Measurements from ENCODE around the gene TMEM242. TPM values are rescaled to one million over a fixed set of nuclear protein-coding genes. Genes with fewer than 3 reads are reported as not detected.

The TMEM242 gene
- total RNA-seq, 2 donors from 2014 or later = 10.8 to 11.7 TPM

DNA sequence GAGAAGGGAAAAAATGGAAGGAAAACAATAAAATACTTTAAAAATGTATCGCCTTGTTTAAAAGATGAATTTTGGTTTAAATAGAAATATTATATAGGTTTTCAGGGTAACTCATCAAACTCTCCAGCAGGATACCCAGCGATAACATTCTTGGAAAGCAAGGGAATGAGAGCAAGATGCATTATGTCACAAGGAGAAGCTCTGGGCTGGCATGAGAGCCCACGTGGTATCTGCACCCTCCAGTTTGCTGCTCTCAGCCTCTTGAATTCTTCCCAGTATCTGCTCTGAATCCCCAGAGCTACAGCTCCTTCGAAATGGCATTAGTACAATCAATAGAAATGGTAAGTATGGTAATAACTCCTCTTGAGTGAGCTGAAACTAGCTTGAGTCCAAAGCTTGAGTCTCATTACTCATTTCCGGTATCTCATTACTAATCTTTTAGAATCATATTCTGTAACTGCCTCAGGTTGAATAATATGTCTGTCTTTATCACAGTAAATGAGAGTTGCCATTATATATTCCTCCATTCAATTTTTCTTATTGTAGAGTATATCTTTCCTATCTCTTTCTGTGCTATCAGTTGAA is 4.9 kb upstream of the TMEM242 start:
- Histone ChIP-seq H3K36me3 (ENCODE audit: control insufficient read depth, insufficient read depth, low read length) (no peaks in the 10 kb centered on the region), H3K27me3 (ENCODE audit: control insufficient read depth, insufficient read depth, low read length, poor library complexity, severe bottlenecking) (peaks cover 21% of the 10 kb centered on the region), H3K9me3 (ENCODE audit: control insufficient read depth, low read length) (no peaks in the 10 kb centered on the region), H3K4me1 (ENCODE audit: control insufficient read depth, insufficient read depth, low read length) (no peaks in the 10 kb centered on the region), H3K4me3 (ENCODE audit: low read length) (no peak overlapping the region), H3K27ac (ENCODE audit: low read depth, low read length) (no peak overlapping the region), H3K9ac (ENCODE audit: extremely low read depth, low read length, poor library complexity, severe bottlenecking) (no peak overlapping the region)
- H3K9me3 Mint-ChIP-seq = no peaks in the 10 kb centered on the region
- H3K27ac Mint-ChIP-seq = no peak overlapping the region
- no peaks in the 10 kb centered on the region for H3K36me3 Mint-ChIP-seq (ENCODE audit: low read depth)
- no peak overlapping the region for H3K4me3 Mint-ChIP-seq
- peaks cover 50% of the 10 kb centered on the region for H3K27me3 Mint-ChIP-seq (ENCODE audit: insufficient read depth)
- TF ChIP-seq CTCF (conservative IDR thresholded peaks at IDR 0.05) = no peak
- DNase-seq = no peak
- 79 to 80% methylated on average over 4 to 5 of the region's 5 CpGs for WGBS, 2 experiments (ENCODE audit: insufficient coverage in 1 of 2, insufficient read length in 1 of 2)
- H3K4me1 Mint-ChIP-seq = peaks cover 3% of the 10 kb centered on the region

GRCh38 chr6:157326979-157327378 is 3.7 kb upstream of the TMEM242 start:
- Histone ChIP-seq H3K9ac (ENCODE audit: extremely low read depth, low read length, poor library complexity, severe bottlenecking) (no peak overlapping the region), H3K36me3 (ENCODE audit: control insufficient read depth, insufficient read depth, low read length) (no peaks in the 10 kb centered on the region), H3K4me3 (ENCODE audit: low read length) (no peak overlapping the region), H3K4me1 (ENCODE audit: control insufficient read depth, insufficient read depth, low read length) (no peaks in the 10 kb centered on the region), H3K27ac (ENCODE audit: low read depth, low read length) (no peak overlapping the region), H3K27me3 (ENCODE audit: control insufficient read depth, insufficient read depth, low read length, poor library complexity, severe bottlenecking) (peaks cover 13% of the 10 kb centered on the region), H3K9me3 (ENCODE audit: control insufficient read depth, low read length) (no peaks in the 10 kb centered on the region)
- no peak for TF ChIP-seq CTCF (conservative IDR thresholded peaks at IDR 0.05)
- H3K9me3 Mint-ChIP-seq = no peaks in the 10 kb centered on the region
- H3K4me1 Mint-ChIP-seq = peaks cover 4% of the 10 kb centered on the region
- H3K4me3 Mint-ChIP-seq = no peak overlapping the region
- DNase-seq = no peak
- 49 to 53% methylated on average over 5 to 6 of the region's 6 CpGs for WGBS, 2 experiments (ENCODE audit: insufficient coverage in 1 of 2, insufficient read length in 1 of 2)
- H3K27ac Mint-ChIP-seq = no peak overlapping the region
- H3K27me3 Mint-ChIP-seq (ENCODE audit: insufficient read depth) = peaks cover 38% of the 10 kb centered on the region
- H3K36me3 Mint-ChIP-seq (ENCODE audit: low read depth) = no peaks in the 10 kb centered on the region

DNA sequence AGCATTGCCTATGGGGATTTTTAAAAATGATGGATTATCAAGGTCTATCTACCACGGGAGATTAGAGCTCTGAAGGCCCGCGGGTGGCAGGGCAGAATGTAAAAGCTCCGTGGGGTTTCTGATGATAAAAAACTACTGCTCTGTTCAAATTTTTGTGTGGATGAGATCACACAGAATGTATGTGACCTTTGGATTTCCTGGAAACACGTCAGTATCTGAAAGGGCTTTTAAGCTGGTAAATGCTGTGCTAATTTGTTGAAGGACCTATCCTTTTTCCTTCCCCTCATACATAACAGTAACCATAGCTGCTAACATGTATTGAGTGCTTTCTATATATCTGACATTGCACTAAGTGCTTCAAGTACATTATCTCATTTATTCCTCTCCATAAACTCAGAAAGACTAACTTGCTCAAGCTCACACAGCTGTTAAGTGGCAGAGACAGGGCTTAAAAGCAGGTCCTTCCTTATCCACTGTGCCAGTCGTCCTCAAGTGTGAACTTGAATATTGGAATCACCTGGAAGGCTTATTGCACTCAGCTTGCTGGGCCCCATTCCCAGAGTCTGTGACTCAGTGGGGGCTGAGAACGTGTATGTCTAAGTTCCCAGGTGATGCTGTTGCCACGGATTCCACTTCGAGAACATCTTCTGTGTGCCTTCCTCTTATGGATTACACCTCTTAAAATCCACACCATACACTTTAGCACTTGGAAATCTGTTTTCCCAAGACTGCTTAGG is 1.9 kb upstream of the TMEM242 start:
- Mint-ChIP-seq H3K9me3 (no peaks in the 10 kb centered on the region), H3K4me1 (peaks cover 4% of the 10 kb centered on the region), H3K27me3 (ENCODE audit: insufficient read depth) (peaks cover 25% of the 10 kb centered on the region), H3K36me3 (ENCODE audit: low read depth) (peaks cover 7% of the 10 kb centered on the region), H3K4me3 (no peak overlapping the region), H3K27ac (no peak overlapping the region)
- H3K4me1 ChIP-seq (ENCODE audit: control insufficient read depth, insufficient read depth, low read length) = no peaks in the 10 kb centered on the region
- no peak for TF ChIP-seq CTCF (conservative IDR thresholded peaks at IDR 0.05)
- H3K4me3 ChIP-seq (ENCODE audit: low read length) = no peak overlapping the region
- WGBS, 2 experiments (ENCODE audit: insufficient coverage in 1 of 2, insufficient read length in 1 of 2) = 85 to 92% methylated on average over 8 to 9 of the region's 9 CpGs
- DNase-seq = no peak
- H3K27ac ChIP-seq (ENCODE audit: low read depth, low read length) = no peak overlapping the region
- no peaks in the 10 kb centered on the region for H3K9me3 ChIP-seq (ENCODE audit: control insufficient read depth, low read length)
- peaks cover 6% of the 10 kb centered on the region for H3K36me3 ChIP-seq (ENCODE audit: control insufficient read depth, insufficient read depth, low read length)
- H3K9ac ChIP-seq (ENCODE audit: extremely low read depth, low read length, poor library complexity, severe bottlenecking) = no peak overlapping the region
- peaks cover 6% of the 10 kb centered on the region for H3K27me3 ChIP-seq (ENCODE audit: control insufficient read depth, insufficient read depth, low read length, poor library complexity, severe bottlenecking)
